Gastrocnemius medialis (tissue), 4 donors: ENCODE measurements around the gene DEPDC7.

Source experiments
- POLR2A ChIP-seq, 2 donors: fragments of 450-650 bp; IDR thresholded peaks; one replicate each; pipeline ENCODE4 v1.6.1; 2017; ENCODE audit warnings: antibody characterized with exemption in 2 of 2, mild to moderate bottlenecking in 2 of 2, moderate library complexity in 2 of 2
- TF ChIP-seq, protein P1 (sequence below), 5 experiments: fragments of 450-650 bp in 3 of 5; fragments of 200-600 bp in 2 of 5; sonication (generic) in 2 of 5; IDR thresholded peaks in 4 of 5; conservative IDR thresholded peaks in 1 of 5; 1 replicate in 4 of 5; 2 replicates in 1 of 5; pipeline ENCODE4 v1.5.1; 2016 to 2019; ENCODE audit warnings: antibody characterized with exemption in 5 of 5, mild to moderate bottlenecking in 3 of 5, moderate library complexity in 3 of 5

DNA sequence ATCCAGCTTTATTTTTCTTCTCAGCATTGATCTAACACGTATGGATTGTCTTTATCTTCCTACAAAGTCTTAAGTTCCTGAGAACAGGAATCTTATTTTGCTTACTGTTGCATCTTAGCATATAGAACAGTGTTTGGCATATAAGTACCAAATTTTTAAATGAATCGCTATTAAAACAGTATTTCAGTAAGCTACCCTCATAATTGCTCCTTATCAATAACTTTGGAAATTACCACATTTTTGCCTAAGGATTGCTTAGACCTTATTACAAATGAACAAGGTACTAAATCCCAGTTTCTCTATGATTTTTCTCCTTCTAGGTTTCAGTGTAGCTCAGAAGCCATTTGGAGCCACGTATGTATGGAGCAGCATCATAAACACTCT is 9.7 kb downstream of the DEPDC7 start:
- TF ChIP-seq, protein P1, sequence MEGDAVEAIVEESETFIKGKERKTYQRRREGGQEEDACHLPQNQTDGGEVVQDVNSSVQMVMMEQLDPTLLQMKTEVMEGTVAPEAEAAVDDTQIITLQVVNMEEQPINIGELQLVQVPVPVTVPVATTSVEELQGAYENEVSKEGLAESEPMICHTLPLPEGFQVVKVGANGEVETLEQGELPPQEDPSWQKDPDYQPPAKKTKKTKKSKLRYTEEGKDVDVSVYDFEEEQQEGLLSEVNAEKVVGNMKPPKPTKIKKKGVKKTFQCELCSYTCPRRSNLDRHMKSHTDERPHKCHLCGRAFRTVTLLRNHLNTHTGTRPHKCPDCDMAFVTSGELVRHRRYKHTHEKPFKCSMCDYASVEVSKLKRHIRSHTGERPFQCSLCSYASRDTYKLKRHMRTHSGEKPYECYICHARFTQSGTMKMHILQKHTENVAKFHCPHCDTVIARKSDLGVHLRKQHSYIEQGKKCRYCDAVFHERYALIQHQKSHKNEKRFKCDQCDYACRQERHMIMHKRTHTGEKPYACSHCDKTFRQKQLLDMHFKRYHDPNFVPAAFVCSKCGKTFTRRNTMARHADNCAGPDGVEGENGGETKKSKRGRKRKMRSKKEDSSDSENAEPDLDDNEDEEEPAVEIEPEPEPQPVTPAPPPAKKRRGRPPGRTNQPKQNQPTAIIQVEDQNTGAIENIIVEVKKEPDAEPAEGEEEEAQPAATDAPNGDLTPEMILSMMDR (IDR thresholded peaks at IDR 0.05 in 4 of 5, conservative IDR thresholded peaks at IDR 0.05 in 1 of 5): no peak
- TF ChIP-seq POLR2A (IDR thresholded peaks at IDR 0.05): no peak
